ENCODE measurements around the gene ARFRP1. TPM values are rescaled to one million over a fixed set of nuclear protein-coding genes. Genes with fewer than 3 reads are reported as not detected.

Gene ARFRP1
- total RNA-seq: 36.8 and 41.2 TPM in 2 replicates

DNA sequence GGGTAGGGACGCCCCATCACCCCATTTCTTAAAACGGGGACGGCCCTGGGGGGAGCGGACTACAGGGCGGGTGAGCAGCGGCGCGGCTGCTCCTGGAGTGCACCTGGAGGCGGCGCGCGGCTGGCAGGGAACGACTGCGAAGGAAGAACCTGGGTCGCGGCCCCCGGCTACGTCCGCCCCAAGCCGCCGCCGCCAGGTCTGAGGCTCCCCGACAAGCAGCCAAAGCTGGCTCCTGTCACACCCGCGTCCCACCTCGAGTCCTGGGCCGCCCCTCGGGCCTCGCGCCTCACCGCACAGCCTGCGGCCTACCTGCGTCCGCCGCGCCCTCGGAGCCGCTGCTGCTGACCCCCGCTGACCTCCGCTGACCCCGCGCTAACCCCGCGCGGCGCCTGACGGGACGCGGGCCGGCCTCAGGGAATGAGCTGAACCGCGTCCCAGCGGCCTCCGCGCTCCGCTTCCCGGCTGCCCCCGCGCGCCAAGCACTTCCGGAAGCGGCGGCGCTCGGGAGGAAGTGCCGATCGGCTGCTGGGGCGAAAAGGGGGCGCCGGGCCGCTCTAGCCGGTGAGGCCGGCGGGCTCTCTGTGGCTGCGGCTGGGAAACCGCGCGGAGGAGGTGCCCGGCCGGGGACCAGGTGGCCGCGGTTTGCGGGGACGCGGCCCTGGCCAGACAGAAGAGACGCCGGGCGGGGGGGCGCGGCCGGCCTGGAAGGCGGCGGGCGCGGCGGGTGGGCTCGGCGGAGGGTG, at the start of gene ARFRP1, which contains the start of gene ZGPAT:
TSS of gene ARFRP1 (minus strand) at position 419 of the 743 bp plus-strand sequence. CDS start 885 bp downstream, outside the sequence.
TSS of gene ZGPAT (plus strand) at position 482 of the 743 bp plus-strand sequence. CDS start 542 bp downstream, outside the sequence.

DNA sequence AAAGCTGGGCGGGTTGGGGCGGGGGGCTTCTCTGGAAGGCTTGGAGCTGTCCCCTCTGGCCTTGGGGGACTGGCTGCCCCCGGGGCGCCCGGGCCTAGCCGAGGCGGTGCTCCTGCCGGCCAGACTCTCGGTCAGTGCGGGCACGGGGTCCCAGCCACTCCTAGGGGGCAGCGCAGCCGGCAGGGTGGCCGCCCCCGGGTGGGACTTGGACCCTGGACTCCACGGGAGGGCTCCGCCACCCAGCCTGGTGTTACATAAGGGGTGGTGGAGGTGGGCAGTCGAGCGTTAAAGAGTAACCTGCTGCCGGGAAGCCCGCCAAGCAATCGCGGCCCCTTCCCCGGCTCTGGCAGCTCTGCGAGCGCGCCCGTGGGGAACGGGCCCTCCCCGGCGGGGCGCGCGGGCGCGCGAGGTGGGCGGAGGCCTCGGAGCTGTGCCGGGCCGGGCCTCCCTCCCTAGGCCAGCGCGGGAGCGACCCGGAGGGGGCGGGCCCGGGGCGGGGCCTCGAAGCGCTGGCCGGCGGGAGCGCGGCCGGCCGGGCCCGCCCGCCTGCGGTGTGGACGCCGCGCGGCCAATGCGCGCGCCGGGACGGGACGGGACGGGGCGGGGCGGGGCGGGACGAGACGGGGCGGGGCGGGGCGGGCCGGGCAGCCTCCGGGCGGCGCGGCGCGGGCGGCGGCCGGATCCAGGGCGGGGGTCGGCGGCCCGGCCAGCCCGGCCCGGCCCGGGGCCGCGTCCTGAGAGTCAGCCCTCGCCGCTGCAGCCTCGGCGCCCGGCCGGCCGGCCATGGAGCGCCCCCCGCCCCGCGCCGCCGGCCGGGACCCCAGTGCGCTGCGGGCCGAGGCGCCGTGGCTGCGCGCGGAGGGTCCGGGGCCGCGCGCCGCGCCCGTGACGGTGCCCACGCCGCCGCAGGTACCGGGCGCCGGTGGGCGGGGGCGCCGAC, 31.6 kb upstream of the ARFRP1 start, which contains the start of gene SLC2A4RG:
TSS of gene SLC2A4RG (plus strand) at position 647 of the 940 bp plus-strand sequence. CDS start at position 784, 137 bp downstream.

DNA sequence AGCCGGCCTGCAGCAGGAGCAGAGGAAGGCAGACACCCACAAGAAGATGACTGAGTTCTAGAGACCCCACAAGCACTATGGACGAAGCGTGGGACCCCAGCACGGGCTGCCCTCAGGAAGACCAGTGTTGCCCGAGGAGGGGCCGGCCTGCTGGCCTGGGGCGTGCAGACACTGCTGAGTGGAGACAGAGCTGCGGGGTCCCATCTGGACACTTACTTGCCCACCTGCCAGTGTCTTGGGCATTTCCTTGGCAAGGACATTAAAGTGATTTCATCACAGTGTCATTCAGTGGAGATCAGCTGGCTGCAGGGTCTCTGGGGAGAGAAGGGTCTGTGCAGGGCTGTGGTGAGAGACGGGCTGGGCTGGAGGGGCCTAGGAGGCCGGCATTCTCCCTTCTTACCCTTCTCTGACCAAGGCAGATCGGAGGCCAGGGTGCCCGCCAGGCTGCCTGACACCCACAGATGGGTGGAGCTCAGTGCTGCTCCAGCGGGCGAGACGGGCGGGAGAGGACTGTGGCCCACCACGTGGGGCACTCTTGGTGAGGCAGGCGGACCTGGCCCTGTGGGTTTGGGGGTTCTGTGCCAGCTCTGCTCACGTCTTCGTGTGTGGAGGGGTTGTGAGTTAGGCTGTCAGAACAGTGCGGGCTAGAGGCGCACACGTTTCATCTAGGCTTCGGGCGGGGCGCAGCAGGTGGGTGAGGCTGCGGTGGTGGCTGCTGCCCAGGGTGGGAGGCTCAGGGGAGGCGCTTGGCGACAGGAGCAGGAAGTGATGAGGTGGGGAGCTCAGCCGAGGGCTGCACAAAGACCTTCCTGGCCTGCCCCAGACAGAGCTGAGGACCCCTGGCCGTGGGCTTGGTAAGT, 28.3 kb upstream of the ARFRP1 start, which contains the start of gene LIME1:
TSS of gene LIME1 (plus strand) at position 806 of the 860 bp plus-strand sequence. CDS start 886 bp downstream, outside the sequence.

DNA sequence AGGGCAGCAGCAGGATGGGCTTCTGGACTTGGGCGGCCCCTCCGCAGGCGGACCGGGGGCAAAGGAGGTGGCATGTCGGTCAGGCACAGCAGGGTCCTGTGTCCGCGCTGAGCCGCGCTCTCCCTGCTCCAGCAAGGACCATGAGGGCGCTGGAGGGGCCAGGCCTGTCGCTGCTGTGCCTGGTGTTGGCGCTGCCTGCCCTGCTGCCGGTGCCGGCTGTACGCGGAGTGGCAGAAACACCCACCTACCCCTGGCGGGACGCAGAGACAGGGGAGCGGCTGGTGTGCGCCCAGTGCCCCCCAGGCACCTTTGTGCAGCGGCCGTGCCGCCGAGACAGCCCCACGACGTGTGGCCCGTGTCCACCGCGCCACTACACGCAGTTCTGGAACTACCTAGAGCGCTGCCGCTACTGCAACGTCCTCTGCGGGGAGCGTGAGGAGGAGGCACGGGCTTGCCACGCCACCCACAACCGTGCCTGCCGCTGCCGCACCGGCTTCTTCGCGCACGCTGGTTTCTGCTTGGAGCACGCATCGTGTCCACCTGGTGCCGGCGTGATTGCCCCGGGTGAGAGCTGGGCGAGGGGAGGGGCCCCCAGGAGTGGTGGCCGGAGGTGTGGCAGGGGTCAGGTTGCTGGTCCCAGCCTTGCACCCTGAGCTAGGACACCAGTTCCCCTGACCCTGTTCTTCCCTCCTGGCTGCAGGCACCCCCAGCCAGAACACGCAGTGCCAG, 11.0 kb downstream of the ARFRP1 start, which contains the start of gene TNFRSF6B:
TSS of gene TNFRSF6B (plus strand) at position 25 of the 729 bp plus-strand sequence. CDS start at position 141, 116 bp downstream.

GRCh38 chr20:63657937-63658748, 49.6 kb downstream of the ARFRP1 start, which contains the start of gene RTEL1:
Gene RTEL1, plus strand, starts transcription at chr20:63658312. Its CDS starts 1,091 bp downstream, at chr20:63659403.

DNA sequence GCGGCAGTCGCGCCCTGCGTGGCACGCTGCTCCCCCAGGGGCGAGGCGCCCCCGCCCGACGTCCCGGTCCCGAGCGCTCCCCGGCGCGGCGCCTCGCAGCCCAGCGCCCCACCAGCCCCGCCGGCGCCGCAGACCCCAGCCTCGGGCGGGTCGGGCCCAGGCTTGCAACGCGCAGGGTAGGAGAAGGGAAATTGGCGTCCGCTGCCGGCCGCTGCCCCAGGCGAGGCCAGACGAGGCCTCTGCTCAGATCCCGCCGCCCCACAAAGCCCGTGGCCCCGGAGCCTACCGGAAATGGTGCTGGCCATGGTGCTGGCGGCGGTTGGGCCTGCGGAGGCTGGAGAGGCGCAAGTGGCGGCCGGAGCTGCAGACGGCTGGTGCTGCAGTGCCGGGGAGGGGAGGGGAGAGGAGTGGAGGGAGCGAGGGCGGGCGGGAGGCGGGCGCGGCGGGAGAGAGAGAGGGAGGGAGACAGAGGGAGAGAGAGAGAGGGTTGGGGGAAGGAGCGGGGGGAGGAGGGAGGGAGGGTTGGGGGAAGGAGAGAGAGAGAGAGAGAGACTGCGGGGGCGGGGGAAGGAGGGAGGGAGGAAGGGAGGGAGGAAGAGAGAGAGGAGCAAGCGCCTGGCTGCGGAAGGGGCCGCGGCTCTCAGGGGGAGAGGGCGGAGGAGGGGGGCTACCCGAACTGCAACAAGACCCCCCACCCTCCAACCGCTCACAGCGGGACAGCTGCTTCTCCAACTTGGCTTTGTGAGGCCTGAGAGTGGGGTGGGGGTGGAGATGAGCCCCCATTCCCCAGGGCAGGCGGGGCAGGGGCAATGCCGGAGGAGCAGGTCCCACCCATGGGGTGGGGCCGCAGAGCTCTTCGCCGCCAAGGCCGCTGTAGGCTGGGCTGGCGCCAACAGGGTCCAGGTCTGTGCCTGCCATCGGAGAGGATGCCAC, 54.5 kb downstream of the ARFRP1 start, which contains the start of gene STMN3:
TSS of gene STMN3 (minus strand) at position 384 of the 933 bp plus-strand sequence. CDS start at position 305, 79 bp downstream.

Other genes with a start within 250 kb of the ARFRP1 start
- not detected in 2 replicates for gene KCNQ2, start 235.3 kb downstream of the ARFRP1 start, total RNA-seq
- gene EEF1A2, start 208.9 kb downstream of the ARFRP1 start, total RNA-seq: 0.30 and 0.67 TPM in 2 replicates
- 259 and 266 TPM in 2 replicates for gene PPDPF, start 187.2 kb downstream of the ARFRP1 start, total RNA-seq
- not detected in 2 replicates for gene PTK6, start 170.6 kb downstream of the ARFRP1 start, total RNA-seq
- not detected in 2 replicates for gene SRMS, start 160.2 kb downstream of the ARFRP1 start, total RNA-seq
- 0.50 and 1.0 TPM in 2 replicates for gene FNDC11, start 153.8 kb downstream of the ARFRP1 start, total RNA-seq
- 21.1 and 26.2 TPM in 2 replicates for gene HELZ2, start 133.7 kb downstream of the ARFRP1 start, total RNA-seq
- 9.2 and 10.9 TPM in 2 replicates for gene GMEB2, start 80.9 kb downstream of the ARFRP1 start, total RNA-seq
- gene STMN3, start 54.6 kb downstream of the ARFRP1 start, total RNA-seq: 62.0 and 67.4 TPM in 2 replicates
- gene RTEL1, start 49.7 kb downstream of the ARFRP1 start, total RNA-seq: 14.9 and 20.7 TPM in 2 replicates
- 227 and 246 TPM in 2 replicates for gene TNFRSF6B, start 11.3 kb downstream of the ARFRP1 start, total RNA-seq
- 24.7 and 30.9 TPM in 2 replicates for gene ZGPAT, start 63 bp upstream of the ARFRP1 start, total RNA-seq
- 5.2 and 6.7 TPM in 2 replicates for gene LIME1, start 28.7 kb upstream of the ARFRP1 start, total RNA-seq
- 88.3 and 91.0 TPM in 2 replicates for gene SLC2A4RG, start 31.8 kb upstream of the ARFRP1 start, total RNA-seq
- 1.2 and 1.5 TPM in 2 replicates for gene ZBTB46, start 123.3 kb upstream of the ARFRP1 start, total RNA-seq
- gene ABHD16B, start 153.5 kb upstream of the ARFRP1 start, total RNA-seq: not detected in 2 replicates
- gene TPD52L2, start 157.3 kb upstream of the ARFRP1 start, total RNA-seq: 124 and 128 TPM in 2 replicates
- gene DNAJC5, start 187.2 kb upstream of the ARFRP1 start, total RNA-seq: 23.8 and 27.4 TPM in 2 replicates
- 26.7 and 27.6 TPM in 2 replicates for gene UCKL1, start 248.4 kb upstream of the ARFRP1 start, total RNA-seq

Measured in bronchus fibroblast of lung (primary cell).